ENCODE data around the gene NMU. TPM values are rescaled to one million over a fixed set of nuclear protein-coding genes. Genes with fewer than 3 reads are reported as not detected.

The NMU gene
- polyA plus RNA-seq, 1 donor (not counting 4 experiments of a cell fraction or from before 2014, with no cell fraction given) = 12.0 TPM

DNA sequence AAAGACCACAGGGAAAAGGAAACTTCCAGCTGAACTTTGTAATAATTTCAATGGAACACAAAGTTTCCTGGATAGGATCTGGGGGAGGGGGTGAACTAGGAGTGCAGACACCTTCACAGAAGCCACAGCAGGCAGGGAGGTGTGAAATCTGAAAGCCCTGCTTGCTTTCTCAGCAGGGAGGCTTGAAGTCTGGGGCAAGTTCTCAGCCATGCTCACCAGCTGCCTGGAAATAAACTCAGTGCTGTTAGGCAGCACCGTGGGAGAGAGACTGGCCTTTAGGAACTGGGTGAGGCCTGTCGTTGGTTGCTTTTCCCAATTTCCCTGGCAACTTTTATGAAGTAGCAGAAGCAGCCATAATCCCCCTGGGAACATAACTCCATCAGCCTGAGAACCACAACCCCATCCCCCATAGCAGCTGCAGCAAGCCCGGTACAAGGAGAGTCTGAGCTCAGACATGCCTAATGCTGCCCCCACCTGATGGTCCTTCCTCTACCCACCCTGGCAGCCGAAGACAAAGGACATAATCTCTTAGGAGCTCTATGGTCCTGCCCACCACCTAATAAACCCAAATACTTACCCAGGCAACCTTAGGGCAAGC is 39.2 kb upstream of the NMU start:
- Histone ChIP-seq H3K79me2 (ENCODE audit: control insufficient read depth, insufficient read depth, low read length) (no peaks in the 10 kb centered on the region), H3K27ac (ENCODE audit: control insufficient read depth, insufficient read depth, low read length) (no peak overlapping the region), H3K9ac (ENCODE audit: control insufficient read depth, extremely low read depth, insufficient read depth, low read length) (no peak overlapping the region), H3K36me3 (ENCODE audit: control insufficient read depth in 2 of 2, extremely low read depth in 1 of 2, insufficient read depth in 2 of 2, low read length in 2 of 2) (no peaks in the 10 kb centered on the region), H3K4me3 (ENCODE audit: control insufficient read depth in 2 of 3, extremely low read depth in 1 of 3, insufficient read depth in 2 of 3, low read depth in 1 of 3, low read length in 3 of 3) (no peak overlapping the region), H2AFZ (ENCODE audit: control insufficient read depth, low read length) (no peak overlapping the region), H3K9me1 (ENCODE audit: control insufficient read depth, extremely low read depth, insufficient read depth, low read length) (no peaks in the 10 kb centered on the region), H3K4me2 (ENCODE audit: control insufficient read depth, extremely low read depth, insufficient read depth, low read depth, low read length) (no peak overlapping the region), H4K20me1 (ENCODE audit: control insufficient read depth, extremely low read depth, insufficient read depth, low read length) (no peaks in the 10 kb centered on the region), H3K9me3 (ENCODE audit: control insufficient read depth, low read depth, low read length) (no peaks in the 10 kb centered on the region), H3K4me1 (ENCODE audit: control insufficient read depth, extremely low read depth, insufficient read depth, low read length) (no peaks in the 10 kb centered on the region), H3K27me3 (ENCODE audit: control insufficient read depth, extremely low read depth, insufficient read depth, low read length) (no peaks in the 10 kb centered on the region)
- DNase-seq (ENCODE audit: low read depth, low spot score) (no peak), FAIRE-seq (no peak)
- dilution Hi-C loops (cut with MboI; ENCODE audit: extremely low pct_ligation_motif_present, low sequenced_read_pairs) = no loop called here
- TF ChIP-seq, protein P1, sequence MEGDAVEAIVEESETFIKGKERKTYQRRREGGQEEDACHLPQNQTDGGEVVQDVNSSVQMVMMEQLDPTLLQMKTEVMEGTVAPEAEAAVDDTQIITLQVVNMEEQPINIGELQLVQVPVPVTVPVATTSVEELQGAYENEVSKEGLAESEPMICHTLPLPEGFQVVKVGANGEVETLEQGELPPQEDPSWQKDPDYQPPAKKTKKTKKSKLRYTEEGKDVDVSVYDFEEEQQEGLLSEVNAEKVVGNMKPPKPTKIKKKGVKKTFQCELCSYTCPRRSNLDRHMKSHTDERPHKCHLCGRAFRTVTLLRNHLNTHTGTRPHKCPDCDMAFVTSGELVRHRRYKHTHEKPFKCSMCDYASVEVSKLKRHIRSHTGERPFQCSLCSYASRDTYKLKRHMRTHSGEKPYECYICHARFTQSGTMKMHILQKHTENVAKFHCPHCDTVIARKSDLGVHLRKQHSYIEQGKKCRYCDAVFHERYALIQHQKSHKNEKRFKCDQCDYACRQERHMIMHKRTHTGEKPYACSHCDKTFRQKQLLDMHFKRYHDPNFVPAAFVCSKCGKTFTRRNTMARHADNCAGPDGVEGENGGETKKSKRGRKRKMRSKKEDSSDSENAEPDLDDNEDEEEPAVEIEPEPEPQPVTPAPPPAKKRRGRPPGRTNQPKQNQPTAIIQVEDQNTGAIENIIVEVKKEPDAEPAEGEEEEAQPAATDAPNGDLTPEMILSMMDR (optimal IDR thresholded peaks at IDR 0.05 in 1 of 3, IDR thresholded peaks at IDR 0.05 in 1 of 3, conservative IDR thresholded peaks at IDR 0.05 in 1 of 3; ENCODE audit: extremely low read depth in 1 of 3, insufficient read depth in 2 of 3, low read length in 3 of 3) = no peak
- no peak for TF ChIP-seq EZH2 (IDR thresholded peaks at IDR 0.05; ENCODE audit: low read length)

DNA sequence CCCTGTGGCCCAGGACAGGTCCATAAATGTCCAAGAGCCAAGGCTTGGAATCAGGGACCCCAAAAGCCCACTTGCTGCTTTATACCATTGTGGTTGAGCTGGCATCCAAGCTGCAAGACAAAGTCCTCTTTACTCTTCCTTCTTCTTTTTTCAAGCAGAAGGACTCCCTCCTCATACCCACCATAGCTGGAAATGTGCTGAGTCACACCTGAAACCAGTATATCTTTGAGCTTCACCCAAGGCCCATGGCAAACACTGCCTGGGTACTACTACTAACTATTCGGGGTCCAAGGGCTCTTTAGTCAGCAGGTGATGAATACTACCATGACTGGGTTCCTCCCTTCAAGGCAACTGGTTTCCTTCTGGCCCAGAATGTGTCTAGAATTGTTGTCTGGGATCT is 37.3 kb upstream of the NMU start:
- no peak for DNase-seq (ENCODE audit: low read depth, low spot score)
- Histone ChIP-seq H3K9me1 (ENCODE audit: control insufficient read depth, extremely low read depth, insufficient read depth, low read length) (no peaks in the 10 kb centered on the region), H3K27me3 (ENCODE audit: control insufficient read depth, extremely low read depth, insufficient read depth, low read length) (no peaks in the 10 kb centered on the region), H3K4me1 (ENCODE audit: control insufficient read depth, extremely low read depth, insufficient read depth, low read length) (no peaks in the 10 kb centered on the region), H3K27ac (ENCODE audit: control insufficient read depth, insufficient read depth, low read length) (no peak overlapping the region), H3K9me3 (ENCODE audit: control insufficient read depth, low read depth, low read length) (no peaks in the 10 kb centered on the region), H3K9ac (ENCODE audit: control insufficient read depth, extremely low read depth, insufficient read depth, low read length) (no peak overlapping the region), H3K36me3 (ENCODE audit: control insufficient read depth in 2 of 2, extremely low read depth in 1 of 2, insufficient read depth in 2 of 2, low read length in 2 of 2) (no peaks in the 10 kb centered on the region), H4K20me1 (ENCODE audit: control insufficient read depth, extremely low read depth, insufficient read depth, low read length) (no peaks in the 10 kb centered on the region), H3K79me2 (ENCODE audit: control insufficient read depth, insufficient read depth, low read length) (no peaks in the 10 kb centered on the region), H3K4me2 (ENCODE audit: control insufficient read depth, extremely low read depth, insufficient read depth, low read depth, low read length) (no peak overlapping the region), H2AFZ (ENCODE audit: control insufficient read depth, low read length) (no peak overlapping the region), H3K4me3 (ENCODE audit: control insufficient read depth in 2 of 3, extremely low read depth in 1 of 3, insufficient read depth in 2 of 3, low read depth in 1 of 3, low read length in 3 of 3) (no peak overlapping the region)
- no peak for FAIRE-seq
- dilution Hi-C loops (cut with MboI; ENCODE audit: extremely low pct_ligation_motif_present, low sequenced_read_pairs) = no loop called here
- TF ChIP-seq, protein P1 (optimal IDR thresholded peaks at IDR 0.05 in 1 of 3, IDR thresholded peaks at IDR 0.05 in 1 of 3, conservative IDR thresholded peaks at IDR 0.05 in 1 of 3; ENCODE audit: extremely low read depth in 1 of 3, insufficient read depth in 2 of 3, low read length in 3 of 3) = no peak
- no peak for TF ChIP-seq EZH2 (IDR thresholded peaks at IDR 0.05; ENCODE audit: low read length)
